OCI-LY7 (cell line): ENCODE measurements around the gene CRADD.

ENCODE experiments used
- EZH2phosphoT487 ChIP-seq: fragments of 200-600 bp; sonication (generic); IDR thresholded peaks from 2 replicates; pipeline ENCODE4 v1.6.1; 2018; ENCODE audit warnings: low read depth, borderline replicate concordance, mild to moderate bottlenecking, mixed run types, antibody characterized with exemption, low read length, moderate library complexity, mixed read lengths
- TF ChIP-seq, protein P1 (sequence below): fragments of 200-600 bp; sonication (generic); conservative IDR thresholded peaks from 2 replicates; pipeline ENCODE4 v1.5.1; 2014; ENCODE audit warnings: mild to moderate bottlenecking, antibody characterized with exemption, low read length, moderate library complexity, mixed read lengths

DNA sequence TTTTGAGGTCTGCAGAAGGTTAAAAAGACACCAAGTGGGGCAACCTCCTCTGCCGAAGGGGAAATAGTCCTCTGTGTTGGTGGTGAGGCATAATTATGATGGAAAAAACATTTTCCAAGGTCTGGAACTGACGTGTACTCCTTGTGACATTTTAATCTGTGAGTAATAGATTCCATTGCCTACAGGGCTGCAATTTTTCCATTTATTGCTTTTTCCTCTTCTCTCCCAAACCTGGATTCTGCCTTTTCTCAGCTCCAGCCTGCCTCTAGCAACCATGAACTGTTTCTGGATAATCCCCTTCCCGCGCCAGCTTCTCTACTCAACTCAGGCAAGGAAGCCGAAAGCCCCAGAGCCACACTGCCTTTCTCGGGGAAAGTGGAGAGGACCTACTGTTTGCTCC, 241.1 kb downstream of the CRADD start:
- TF ChIP-seq, protein P1, sequence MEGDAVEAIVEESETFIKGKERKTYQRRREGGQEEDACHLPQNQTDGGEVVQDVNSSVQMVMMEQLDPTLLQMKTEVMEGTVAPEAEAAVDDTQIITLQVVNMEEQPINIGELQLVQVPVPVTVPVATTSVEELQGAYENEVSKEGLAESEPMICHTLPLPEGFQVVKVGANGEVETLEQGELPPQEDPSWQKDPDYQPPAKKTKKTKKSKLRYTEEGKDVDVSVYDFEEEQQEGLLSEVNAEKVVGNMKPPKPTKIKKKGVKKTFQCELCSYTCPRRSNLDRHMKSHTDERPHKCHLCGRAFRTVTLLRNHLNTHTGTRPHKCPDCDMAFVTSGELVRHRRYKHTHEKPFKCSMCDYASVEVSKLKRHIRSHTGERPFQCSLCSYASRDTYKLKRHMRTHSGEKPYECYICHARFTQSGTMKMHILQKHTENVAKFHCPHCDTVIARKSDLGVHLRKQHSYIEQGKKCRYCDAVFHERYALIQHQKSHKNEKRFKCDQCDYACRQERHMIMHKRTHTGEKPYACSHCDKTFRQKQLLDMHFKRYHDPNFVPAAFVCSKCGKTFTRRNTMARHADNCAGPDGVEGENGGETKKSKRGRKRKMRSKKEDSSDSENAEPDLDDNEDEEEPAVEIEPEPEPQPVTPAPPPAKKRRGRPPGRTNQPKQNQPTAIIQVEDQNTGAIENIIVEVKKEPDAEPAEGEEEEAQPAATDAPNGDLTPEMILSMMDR = no peak
- TF ChIP-seq EZH2phosphoT487 = no peak
